HG03575 (cell line): ENCODE data around the gene CBFA2T2.
A peak's percentile ranks its signal among the peaks of the same experiment; 100 is the strongest.
"Not testable (repeated sequence)": the region's sequence is repeated elsewhere in the genome, so short reads cannot be mapped to it uniquely, and the experiment has no call there.

Experiments
- ATAC-seq: cut with Tn5 transposase; IDR thresholded peaks from one replicate; pipeline ENCODE4 v1.9.1; 2021; ENCODE audit not compliant: unreplicated experiment, insufficient number of reproducible peaks, low FRiP score; ENCODE audit errors: extremely low read depth

The CBFA2T2 gene

DNA sequence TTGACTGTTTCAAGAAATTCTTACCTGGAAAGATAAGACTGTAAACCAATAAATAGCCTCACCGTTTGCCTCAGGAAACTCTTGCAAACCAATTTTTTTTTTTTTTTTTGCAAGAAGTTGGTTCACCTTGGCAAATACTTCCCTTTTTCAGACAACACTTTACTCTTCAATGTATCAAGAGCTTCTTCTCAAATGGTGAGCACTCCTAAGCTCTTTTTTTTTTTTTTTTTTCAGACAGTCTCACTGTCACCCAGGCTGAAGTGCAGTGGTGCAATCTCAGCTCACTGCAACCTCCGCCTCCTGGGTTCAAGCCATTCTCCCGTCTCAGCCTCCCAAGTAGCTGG lies 23.6 kb upstream of the CBFA2T2 start:
- no peak for ATAC-seq

DNA sequence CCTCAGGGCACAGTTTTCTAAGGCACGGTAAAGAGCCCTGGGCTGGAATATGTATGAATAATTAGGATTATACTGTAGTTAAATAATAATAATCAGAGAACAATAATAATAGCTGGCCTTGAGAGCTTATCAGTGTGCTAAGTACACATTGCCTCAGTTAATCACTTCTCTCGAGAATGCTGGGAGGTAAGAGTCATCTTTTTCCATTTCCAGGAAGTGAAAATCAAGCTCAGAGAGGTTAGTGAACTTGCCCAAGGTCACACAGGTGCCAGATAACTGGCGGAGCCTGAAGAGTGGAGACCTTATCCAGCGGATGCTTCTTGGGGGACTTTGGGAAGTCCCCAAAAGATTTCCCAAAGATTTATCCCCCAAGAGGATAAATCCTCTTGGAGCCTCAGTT lies 19.4 kb upstream of the CBFA2T2 start:
- no peak for ATAC-seq

DNA sequence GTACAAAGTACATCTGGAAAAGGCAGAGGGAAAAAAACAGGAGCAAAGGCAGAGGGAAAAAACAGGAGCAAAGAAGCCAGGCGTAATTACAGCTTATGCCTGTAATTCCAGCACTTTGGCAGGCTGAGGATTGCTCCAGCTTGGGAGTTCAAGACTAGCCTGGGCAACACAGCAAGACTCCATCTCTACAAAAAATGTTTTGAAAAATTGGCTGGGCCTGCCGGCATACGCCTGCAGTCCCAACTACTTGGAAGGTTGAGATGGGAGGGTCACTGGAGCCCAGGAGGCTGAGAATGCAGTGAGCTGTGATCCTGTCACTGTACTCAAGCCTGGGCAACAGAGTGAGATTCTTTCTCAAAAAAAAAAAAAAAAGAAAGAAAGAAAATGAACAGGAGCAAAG lies 19.0 kb upstream of the CBFA2T2 start:
- no peak for ATAC-seq

DNA sequence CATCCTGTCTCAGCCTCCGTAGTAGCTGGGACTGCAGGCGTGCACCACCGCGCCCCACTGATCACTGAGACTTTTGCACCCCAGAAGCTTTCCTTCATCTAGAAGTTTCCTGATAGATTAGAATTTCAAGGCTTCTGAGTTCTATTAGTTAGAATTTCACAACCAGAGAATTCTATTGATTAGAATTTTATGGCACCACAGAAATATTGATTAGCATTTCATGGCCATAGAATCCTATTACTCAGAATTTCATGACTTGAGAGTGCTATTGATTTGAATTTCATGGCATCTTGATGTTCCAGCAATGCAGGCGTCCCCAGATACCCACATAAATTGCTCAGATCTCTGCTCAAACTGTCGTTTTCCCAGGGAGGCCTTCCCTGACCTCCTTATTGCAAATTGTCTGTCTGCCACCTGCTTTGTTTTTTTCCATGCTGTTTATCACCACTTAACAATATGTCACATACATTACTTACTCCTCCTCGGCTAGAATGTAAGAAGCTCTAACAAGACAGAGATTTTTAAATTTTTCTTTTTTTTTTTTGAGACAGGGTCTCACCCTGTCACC lies 16.9 kb upstream of the CBFA2T2 start:
- no peak for ATAC-seq

DNA sequence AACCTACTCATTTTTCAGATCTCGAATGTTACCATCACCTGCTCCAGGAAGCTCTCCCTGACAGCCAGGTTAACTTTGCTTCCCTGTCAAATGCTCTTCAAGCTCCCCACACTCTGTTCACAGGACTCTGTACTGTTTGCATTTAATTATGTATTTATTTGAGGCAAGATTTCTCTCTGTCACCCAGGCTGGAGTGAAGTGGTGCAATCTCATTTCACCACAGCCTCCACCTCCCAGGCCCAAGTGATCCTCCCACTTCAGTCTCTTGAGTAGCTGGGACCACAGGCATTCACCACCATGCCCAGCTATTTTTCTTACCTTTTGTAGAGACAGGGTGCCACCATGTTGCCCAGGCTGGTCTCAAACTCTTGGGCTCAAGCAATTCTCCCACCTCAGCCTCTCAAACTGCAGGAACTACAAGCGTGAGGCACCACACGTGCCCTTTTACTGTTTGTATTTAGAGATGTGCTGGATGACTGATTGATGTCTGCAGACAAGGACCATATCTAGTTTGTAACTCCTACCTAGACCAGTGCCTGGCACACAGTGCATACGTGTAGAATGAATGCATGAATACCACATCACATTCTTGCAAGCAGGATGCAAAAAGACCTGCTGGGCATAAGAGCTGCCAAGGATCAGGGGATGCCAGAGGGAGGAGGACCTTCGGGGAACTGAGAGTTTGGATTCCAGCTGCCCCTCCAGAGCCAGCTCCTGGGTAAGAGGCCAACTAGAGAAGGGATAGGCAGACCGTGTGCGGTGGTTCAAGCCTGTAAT lies 15.6 kb upstream of the CBFA2T2 start:
- no peak for ATAC-seq

DNA sequence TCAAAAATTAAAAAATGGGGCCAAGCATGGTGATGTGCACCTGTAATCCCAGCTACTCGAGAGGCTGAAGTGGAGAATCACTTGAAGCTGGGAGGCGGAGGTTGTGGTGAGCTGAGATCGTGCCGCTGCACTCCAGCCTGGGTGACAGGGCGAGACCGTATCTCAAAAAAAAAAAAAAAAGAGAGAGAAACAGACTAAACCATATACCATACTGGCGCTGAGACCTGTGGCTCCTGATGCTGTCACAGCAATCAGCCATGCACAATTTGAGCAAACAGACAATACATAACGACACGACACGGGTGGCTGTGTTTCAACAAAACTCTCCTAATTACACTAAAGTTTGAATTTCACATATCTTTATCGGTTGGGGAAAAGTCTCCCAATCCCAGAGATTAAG lies 14.9 kb upstream of the CBFA2T2 start:
- ATAC-seq, result no peak

DNA sequence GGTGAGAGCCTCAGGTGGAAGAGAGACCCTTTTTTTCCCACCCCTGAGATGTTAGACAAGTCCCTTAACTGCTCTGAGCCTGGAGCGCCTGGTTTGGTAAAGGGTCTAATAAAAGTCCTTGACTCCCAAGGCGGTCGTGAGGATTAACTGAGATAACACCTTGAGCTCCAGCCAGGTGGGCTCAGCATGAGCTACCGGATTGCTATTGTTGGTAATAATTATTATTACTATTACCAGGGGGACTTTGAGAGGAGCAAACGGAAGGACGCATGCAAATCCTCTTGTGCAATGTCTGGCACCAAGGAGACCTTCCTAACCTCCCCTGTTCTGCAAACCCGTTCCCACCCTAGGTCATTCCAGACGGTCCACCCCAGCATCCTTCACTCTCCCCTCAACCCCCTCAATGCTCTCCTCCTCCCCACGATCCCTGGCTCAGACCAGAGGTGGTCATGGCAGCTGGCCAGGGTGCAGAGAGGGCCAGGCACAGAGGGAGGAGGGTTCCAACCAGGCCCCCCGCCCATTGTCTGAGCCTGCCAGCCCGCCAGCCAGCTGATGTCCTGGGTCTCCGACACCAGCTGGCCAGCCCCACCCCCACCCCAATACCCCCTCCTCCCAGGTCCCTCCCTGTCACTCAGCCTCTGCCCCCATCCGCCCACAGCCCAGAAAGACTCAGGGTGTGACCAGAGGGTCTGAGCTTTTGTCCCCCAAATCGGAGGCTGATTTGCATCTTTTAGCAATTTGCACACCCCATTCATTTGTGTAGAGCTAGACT lies 14.3 kb upstream of the CBFA2T2 start:
- ATAC-seq, result no peak

DNA sequence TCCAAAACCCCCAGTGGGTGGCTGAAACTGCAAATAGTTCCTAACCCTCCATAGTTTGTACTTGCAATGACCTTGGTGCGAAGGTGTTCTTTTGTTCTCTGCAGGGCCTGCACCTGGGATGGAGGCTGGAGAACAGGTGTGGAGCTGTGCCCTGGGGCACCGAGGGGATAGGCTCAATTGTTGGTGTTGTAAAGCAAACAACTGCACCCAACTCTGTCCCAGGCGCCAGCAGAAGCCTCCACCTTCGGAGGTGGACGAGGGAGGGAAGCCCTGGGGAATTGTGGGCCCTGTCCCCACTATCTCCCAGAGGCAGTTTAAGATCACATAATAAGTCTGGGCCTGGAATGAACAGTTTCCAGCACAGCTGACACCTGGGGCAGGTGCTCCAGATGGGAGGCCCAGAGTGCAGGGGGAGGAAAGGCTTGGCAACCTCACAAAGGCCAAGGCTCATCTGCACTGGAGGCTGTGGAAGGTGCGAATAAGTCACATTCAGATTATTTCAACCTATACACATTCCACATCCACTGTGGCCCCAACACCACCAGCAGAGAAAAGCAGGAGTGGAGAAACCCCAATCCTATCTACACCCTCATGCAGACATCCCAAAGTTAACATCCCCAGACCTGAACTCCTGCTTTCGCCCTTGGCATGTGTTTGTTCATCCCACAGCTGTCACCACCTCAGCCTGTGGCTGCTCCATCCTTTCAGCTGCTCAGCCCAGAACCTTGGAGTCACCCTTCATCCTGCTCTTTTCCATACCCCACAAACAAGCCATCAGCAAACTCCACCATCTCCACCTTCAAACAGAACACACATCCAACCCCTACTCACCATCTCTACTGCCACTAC lies 12.3 kb upstream of the CBFA2T2 start:
- no peak for ATAC-seq

DNA sequence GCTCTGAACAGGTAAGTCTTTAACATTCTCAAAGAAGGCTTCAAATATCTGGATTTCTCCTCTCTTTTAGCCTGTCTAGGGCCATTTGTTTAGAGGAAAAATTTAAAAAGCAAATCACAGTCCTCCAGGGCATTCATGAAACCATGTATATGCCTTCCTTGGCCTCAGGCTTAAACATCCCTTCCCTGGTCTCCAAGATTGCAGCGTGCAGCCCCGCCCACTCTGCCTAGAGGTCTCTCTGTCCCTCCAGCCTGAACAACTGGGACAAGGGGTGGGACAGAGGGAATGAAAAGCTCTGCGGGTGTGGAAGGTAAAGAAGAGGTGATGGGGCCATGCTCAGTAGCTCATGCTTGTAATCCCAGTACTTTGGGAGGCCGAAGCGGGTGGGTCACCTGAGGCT lies 9.8 kb upstream of the CBFA2T2 start:
- ATAC-seq, result no peak

DNA sequence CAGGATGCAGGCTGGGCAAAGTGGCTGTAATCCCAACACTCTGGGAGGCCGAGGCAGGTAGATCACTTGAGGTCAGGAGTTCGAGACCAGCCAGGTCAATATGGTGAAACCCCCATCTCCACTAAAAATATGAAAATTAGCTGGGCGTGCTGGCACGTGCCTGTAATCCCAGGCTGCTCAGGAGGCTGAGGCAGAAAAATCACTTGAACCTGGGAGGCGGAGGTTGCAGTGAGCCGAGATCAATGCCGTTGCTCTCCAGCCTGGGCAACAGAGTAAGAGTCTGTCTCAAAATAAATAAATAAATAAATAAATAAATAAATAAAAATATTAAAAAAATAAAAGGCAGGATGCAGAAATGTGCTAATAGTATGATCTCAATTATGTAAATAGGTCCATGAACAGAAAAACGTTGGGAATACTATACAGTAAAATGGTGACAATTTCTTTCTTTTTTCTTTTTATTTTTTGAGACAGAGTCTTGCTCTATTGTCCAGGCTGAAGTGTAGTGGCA lies 8.4 kb upstream of the CBFA2T2 start:
- no peak for ATAC-seq

DNA sequence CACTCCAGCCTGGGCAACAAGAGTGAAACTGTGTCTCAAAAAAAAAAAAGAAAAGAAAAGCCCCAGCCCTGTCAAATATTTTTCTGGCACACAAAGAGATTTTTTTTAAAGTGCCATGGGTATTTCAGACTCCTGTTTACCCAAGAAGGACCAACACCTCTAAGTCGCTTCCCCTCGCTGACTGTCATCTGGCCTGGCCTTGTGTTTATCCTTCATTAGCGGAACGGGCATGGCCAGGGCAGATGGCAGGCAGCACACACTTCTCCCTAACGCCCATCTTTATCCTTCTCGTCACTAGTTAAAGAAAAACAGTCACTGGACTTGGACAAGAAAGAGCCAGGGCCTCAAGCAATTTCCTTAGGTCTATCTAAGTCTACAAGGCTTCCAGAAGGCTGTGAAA lies 7.3 kb upstream of the CBFA2T2 start:
- ATAC-seq, result no peak

DNA sequence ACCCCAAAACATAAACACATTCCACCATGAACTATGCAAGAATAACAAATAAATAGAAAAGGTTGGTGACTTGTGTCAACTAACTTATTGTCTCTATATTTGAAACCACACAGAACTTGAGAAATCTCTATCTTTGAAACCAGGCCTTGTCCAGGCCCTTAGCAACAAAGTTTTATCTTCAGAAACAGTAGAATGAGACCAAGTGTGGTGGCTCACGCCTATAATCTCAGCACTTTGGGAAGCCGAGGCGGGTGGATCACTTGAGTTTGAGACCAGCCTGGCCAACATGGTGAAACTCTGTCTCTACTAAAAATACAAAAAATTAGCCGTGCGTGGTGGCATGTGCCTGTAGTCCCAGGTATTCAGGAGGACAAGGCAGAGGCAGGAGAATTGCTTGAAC lies 6.7 kb upstream of the CBFA2T2 start:
- ATAC-seq, result not testable (repeated sequence)

DNA sequence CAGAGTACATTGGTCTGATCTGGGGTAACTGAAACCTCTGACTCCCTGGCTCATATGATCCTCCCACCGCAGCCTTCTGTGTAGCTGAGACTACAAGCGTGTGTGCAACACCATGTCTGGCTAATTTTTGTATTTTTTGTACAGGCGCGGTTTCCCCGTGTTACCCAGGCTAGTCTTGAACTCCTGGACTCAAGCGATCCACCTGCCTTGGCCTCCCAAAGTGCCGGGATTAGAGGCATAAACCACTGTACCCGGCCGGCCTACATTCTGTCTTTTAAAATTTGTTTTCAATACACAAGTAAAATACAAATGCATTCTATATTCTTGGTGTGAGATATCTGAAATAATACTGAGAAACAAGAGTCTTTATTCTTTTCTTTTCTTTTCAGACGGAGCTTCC lies 1.7 kb upstream of the CBFA2T2 start:
- ATAC-seq, result no peak

DNA sequence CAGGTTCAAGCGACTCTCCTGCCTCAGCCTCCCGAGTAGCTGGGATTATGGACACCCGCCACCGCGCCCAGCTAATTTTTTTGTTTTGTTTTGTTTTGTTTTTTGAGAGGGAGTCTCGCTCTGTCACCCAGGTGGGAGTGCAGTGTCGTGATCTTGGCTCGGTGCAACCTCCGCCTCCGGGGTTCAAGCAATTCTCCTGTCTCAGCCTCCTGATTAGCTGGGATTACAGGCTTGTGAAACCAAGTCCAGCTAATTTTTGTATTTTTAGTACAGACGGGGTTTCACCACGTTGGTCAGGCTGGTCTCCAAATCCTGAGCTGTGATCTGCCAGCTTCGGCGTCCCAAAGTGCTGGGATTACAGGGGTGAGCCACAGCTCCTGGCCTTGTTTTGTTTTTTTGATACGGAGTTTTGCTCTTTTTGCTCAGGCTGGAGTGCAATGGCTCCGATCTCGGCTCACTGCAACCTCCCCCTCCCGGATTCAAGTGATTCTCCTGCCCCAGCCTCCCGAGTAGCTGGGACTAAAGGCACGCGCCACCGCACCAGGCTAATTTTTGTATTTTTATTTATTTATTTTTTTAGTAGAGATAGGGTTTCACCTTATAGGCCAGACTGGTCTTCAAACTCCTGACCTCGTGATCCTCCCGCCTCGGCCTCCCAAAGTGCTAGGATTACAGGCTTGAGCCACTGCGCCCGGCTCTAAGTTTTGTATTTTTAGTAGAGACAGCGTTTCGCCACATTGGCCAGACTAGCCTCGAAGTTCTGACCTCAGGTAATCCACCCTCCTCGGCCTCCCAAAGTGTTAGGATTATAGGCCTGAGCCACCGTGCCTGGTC lies 1.0 kb upstream of the CBFA2T2 start:
- not testable (repeated sequence) for ATAC-seq

DNA sequence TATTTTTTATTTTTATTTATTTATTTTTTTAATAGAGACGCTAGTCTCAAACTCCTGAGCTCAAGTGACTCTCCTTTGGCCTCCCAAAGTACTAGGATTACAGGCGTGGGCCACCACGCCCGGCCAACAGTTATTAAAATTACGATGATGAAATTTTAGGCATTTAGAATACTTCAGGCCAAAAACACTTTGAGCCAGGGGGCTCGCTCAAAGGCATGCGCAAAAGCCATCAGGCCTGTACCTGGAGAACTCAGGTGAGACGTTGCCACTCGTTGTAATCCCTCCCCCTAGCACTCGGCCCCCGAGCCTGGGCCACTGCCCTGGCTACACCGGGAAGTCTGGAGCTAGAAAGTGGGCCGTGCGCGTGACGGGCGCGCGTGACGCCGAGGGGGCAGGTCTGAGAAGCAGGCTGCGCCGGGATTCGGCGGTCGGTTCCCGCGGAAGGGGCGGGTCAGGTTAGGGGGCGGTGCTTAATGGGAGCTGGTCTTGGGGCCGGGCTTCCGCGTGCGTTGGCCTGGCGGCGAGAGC lies 337 bp upstream of the CBFA2T2 start:
- peak; percentile 61 for ATAC-seq

DNA sequence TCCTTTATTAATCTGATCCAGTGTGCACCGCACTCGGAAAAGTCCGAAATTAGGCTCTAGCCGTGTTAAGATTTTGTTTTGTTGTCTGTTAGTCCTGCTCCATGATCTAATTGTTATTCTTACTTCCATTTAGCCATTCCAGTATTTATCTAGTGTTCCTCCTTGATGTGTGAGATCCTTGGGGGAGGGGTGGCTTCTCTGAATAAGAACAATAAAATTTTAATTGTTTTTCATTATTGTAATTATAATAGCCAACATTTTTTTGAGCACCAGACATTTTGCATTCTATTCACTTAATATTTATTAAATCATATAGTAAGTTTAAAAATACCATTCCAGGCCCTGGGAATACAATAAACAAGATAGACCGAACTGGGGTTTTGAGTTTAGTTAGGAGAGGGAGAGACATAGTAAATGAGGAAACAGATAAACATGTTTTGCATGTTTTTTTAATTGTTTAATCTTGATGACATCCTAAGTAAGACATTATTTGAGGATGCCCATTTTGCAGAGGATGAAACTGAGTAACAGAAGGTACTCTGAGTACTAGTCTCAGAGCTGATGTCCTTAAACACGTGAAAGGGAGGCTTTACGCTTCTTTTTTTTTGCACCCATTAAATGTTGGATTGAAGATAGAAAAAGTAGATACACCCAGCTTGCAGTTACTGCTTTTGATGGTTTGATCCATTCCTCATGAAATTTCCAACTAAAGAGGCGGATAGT lies 1.2 kb downstream of the CBFA2T2 start:
- no peak for ATAC-seq

DNA sequence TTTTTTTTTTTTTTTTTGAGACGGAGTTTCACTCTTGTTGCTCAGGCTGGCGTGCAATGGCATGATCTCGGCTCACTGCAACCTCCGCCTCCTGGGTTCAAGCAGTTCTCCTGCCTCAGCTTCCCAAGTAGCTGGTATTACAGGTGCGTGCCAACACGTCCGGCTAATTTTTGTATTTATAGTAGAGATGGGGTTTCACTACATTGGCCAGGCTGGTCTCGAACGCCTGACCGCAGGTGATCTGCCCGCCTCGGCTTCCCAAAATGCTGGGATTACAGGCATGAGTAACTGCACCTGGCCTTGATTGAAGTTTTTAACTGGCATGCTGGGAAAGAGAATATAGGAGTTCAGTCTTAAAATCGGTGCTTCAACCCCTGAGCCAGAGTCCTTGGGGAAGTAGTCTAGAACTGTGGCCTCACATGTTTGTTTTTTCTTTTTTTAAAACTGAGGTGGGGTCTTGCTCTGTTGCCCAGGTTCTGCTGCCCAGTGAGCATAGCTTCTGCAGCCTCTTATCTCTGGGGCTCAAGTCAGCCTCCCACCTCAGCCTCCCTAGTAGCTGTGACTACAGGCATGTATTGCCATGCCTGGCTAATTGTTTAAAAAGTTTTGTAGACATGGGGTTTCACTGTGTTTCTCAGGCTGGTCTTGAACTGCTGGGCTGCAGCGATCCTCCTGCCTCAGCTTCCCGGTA lies 3.3 kb downstream of the CBFA2T2 start:
- ATAC-seq, result no peak
